Activated naive CD4-positive, alpha-beta T cell (primary cell): ENCODE data around the gene GFM1.

Source experiments
- DNase-seq, 4 experiments: peaks; one replicate each; lab custom pipeline; 2025; lab: John Stamatoyannopoulos, UW

The GFM1 gene

DNA sequence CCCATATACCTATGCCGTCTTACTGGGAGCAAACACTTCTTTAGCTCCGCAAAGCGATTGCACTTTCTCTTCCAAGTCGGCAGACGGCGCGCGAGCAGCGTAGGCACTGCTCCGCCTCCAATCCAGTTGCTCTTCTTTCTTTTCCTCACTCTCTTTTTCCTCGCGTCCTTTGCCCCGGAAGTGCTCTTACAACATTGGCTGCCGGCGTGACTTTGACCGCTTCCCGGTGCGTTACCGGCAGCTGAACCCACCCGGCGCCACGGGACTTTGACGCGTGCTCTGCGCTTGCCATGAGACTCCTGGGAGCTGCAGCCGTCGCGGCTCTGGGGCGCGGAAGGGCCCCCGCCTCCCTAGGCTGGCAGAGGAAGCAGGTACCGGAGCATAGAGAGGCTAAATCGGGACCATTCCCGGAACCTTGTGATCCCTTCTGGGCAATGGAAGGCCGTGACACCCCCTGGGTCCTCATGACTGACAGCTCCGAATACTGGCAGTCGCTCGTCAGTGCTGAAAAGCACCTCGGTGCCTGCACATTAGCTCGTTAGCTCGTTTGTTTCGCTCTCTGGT is at the start of gene GFM1:
Gene GFM1, plus strand, starts transcription at position 183 of the 564 bp plus-strand sequence. Its CDS starts 108 bp downstream, at position 291.
- peak; percentile 58 to 76 (median 68) for DNase-seq

DNA sequence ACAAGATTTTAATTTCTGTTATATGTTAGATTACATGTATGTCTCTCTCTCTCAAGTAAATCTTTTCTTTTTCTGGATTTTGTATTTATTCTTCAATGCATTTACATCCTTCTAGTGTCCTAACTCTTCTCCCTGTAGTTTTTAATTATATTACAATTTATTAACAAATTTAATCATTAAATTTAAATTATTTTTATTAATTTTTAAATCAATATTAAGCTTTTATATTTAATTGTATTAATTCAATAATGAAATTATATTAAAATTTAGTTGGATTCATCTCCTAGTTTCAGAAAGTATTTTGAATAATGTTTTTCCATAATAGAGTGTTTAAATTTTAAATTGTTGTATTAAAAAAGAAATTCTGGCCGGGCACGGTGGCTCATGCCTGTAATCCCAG is 43.5 kb upstream of the GFM1 start:
- no peak for DNase-seq

DNA sequence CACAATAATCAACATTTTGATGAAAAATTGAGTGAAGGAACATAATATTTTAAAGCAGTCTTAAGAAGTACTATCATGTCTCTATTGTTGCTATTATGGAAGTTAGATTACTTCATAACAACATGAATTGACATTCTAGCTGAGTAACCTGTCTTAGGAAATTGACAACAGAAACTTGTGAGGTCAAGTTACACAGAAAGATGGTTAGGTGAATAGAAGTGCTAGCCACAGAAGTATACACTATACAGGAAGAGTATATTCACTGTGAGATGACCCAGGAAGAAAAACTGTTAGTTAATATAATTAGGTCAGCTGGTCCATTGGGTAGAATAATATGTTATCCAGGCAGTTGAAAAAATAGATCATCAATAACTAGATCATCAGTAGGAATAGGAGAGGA is 42.1 kb upstream of the GFM1 start:
- no peak for DNase-seq

DNA sequence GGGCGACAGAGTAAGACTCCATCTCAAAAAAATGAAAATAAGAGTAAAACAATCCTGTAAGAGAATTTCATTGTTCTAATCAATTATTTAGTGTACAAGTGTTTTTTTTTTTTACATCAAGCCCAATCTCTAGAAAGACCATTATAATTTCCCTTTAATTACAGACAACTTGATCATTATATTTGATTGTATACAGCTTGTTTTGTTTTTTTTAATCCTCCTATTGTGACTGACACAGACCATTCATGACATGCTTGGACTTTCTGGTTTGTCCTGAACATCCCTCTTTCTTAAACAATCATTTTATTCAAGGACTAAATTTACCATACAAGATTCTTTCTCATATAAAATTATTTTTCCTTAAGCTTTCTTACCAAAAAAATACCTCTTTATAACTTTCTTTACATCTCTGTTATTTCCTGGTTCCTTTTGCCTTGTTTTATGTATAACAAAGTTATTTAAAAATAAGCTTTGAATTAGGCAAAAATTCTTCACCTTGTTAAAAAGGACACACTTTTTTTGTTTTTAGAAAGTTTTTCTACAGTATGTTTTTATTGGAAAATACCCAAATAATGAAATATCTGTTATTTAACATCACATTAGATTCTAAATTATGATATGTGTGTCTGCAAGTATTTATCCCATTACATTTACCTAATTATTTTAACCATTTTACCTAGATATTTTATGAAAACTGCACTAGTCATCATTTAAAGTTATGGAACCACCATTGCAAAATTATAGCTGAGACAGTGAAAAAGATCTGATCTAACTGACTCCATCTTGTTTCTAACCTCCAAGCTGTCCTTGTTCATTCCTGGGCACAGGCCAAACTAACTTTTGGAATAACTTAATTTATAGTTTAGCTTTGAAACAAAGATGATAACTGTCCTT is 26.1 kb upstream of the GFM1 start:
- DNase-seq: no peak

DNA sequence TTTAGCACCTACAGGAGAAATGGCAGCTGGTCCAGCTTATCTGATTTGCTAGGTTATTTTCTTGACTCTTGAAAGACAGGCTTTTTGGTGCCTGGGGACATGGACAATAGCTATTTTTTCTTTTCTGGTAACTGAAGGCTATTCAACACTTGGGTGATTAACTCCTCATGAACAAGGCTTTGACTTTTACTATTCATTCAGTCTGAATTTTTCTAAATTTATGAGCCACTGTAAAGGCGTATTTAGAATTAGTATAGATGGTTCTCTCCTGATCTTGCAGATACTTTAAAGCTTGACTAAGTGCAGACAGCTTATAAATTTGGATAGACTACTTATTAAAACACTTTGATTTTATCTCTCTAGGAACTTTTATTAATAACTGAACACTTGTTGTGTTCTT is 18.4 kb upstream of the GFM1 start:
- DNase-seq: no peak

DNA sequence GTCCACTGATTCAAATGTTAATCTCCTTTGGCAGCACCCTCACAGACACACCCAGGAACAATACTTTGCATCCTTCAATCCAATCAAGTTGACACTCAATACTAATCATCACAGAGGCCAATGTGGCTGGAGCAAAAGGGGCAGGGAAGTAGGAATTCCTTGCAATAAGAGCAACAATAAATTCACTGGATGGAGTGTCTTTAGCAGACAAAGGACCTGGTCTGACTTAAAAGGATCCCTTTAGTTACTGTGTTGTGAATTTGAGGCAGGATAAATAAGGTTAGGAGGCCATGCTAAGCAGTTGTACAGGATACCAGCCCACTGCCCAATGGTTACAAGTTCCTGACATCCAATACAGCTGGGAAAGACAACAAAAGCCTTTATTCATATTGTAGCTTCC is 12.3 kb upstream of the GFM1 start:
- DNase-seq: no peak

DNA sequence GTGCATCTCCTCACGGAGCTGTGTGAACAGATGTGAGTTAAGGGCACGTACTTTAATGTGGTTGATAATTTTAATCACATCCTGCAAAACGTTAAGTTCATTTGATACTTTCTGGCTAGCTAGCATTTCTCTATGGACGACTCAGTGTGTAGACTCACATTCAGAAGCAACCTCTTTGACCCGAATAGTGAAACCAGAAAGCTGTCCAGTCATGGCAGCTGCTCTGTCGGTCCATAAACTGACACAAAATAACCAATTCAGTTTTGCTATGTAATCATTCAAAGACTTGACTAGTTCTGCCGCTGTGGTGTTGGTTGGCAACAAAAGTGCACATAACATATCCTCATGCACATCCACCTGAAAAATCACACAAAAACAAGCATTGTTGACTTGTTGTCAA is 3.7 kb upstream of the GFM1 start:
- no peak for DNase-seq

DNA sequence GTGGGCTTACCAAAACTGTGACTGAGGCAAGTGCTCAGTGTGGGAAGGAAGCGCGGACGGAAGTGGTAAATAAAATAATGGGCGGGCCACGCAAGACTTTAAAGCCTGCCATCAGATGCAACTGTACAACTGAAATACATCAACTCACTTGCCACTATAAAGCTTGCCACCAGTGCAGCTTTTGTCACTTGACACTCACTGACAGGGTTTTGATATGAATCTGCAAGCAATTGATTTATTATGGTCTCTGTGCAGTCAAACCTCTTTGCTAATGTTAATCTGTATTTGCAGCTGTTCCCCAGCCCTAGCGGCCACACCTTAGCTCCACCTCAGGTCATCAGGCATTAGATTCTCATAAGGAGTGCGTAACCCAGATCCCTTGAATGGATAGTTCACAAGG is 2.3 kb upstream of the GFM1 start:
- DNase-seq: no peak

DNA sequence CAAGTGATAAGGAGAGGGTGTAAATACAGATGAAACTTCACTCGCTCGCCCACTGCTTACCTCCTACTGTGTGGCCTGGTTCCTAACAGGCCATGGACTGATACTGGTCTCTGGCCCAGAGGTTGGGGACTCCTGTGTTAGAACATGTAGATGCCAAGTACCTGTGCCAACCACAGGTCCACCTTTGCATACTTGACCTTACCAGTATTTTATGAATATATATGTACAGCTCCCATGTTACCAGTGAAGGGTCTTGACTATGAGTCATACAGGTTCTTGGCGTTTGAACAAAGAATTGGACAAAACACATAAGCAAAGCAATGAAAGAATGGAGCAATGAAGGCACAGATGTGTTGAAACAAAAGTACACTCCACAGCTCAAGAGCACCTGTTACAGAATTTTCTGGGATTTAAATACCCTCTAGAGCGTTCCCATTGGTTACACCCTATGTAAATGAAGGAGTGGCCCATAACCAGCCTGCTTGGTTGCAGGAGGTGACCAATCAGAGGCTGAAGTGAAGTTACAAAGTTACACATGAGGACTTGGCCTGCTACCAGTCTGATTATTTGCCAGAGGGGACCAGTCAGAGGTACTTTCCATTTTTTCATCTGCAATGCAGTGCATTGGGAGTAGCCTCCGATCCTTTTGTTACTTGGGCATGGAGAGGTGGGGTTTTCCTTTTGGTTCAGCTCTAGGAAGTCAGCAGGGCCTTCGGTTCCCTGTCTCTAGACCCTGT is 1.7 kb upstream of the GFM1 start:
- no peak for DNase-seq

DNA sequence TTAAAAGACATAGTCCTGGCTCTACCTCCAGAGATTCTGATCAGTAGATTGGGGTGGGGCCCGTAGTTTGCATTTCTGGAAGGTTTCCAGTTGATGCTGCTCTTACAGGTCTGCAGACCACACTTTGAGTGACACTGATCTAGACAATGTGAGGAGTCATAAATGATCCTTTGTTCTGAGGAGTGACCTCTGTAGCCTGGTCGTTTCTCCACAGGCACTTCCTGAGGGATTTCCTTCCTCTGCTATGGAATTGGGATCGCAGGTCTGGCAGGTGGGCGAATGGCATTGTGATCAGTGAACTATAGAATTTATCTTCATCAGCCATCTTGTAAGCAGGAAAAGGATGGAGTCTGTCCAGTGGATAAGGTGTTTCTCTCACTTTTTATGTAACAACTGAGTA is 5.5 kb downstream of the GFM1 start:
- no peak for DNase-seq

DNA sequence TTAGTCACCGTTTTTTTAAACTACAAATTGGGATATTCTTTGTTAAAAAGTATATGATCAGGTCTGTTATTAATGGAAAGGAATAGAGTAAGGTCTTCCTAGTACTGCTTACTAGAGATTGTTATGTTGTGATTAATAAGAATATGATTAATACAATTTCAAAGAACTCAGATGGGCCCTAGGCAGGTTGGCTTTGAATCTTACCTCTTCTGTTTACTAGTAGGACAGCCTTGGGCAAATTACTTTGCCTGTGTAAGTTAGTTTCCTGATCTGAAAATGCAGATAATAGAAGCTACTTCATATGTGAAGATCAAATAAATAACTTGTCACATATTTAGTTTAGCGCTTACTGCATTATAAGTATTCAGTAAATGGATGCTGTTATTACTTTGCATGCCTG is 6.9 kb downstream of the GFM1 start:
- no peak for DNase-seq

DNA sequence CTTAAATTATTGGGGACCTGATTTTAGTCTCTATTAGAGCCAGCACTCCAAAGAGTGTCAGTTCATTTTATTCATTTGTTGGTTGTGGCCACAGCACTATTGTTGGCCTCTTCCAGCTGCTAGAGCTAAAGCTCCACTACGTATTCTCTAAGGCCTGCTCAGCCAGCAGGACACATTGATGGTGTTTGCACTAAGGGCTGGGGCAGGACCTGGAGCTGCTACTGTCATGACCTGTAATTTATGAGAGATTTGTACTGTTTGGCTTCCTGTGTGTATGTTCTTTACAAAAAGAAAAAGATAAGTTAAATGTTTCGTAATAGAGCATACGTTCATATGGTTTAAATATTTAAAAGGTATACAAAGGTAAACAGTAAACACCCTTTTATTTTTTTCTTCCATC is 8.1 kb downstream of the GFM1 start:
- no peak for DNase-seq

DNA sequence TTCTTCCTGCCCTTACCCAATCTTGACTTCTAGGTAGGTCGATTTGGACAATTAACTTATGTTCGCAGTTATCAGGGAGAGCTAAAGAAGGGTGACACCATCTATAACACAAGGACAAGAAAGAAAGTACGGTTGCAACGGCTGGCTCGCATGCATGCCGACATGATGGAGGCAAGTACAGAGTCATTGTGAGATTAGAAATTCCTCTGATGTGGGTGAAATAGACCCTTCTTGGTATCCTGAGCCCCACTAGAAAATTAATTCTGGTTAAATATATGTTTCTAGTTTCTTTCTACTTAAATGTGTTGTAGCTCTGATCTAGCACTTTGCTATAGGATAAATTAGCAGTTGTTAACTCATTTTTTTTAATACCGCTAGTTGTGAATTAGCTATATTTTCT is 14.6 kb downstream of the GFM1 start:
- no peak for DNase-seq

DNA sequence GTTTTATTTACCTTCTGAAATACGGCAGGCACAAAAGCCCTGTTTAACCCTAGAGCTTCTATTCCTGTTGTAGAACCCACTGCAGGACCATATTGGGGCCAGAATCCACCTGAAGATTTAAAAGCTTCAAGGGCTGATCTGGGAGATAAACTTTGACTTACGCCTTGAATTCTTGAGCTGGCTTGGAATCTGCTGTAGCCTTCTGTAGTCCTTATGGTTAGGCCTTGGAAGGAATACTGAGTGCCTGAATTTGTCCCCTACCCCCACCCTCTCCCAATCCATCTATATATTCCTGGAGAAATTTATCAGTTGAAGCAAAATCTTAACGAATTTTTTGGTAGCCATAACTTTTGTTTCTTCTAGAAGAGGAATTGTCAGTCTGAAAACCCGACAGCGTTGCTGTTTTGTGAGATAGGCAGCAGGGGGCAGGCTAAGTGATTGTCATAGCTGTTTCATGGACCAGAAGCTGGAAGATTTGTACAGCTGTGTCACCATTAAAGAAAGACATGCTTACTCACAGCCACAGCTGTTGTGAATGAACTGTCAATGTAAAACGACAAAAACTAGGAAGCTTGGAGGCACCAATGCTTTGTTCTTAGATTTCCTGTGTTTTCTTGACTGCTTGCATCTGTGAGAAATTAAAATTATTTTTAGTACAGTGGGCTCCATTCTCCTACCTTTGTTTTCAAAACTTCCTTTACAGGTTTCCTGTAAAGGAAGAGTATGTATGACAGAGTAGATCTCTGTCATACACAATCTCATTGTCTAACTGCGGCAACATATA is 15.3 kb downstream of the GFM1 start:
- peak in 2 of 4 experiments; percentile 2 to 8 for DNase-seq

DNA sequence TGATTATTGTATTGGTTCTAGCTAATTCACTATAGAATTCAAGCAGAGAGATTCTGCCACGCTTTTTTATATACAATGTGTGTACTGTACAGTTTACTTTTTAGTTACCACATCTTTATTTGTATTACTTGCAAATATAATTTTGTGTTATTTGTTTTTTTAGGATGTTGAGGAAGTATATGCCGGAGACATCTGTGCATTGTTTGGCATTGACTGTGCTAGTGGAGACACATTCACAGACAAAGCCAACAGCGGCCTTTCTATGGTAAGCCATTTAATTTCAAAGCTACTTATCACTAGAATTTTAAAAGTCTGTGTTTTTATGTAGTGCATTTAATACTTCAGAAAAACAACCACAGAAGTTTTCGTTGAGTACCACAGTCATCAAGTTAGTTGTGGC is 16.4 kb downstream of the GFM1 start:
- DNase-seq: no peak

DNA sequence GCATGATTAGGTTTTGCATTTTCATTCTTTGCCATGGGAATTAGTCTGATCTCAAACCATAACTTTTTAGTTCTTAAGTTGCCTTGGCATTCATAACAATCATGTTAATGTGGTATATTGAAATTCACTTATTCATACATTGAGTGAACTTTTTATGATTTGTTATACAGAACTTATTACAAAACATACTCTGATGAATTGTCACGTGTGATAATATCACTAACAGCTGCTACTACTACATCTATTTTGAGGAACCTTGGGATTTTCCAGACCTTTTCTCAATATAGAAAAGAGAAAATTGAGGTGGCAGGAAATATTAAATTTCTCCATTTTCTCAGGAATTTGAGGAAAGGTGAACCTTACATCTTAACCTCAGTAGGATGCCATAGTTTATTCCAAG is 18.9 kb downstream of the GFM1 start:
- DNase-seq: no peak

DNA sequence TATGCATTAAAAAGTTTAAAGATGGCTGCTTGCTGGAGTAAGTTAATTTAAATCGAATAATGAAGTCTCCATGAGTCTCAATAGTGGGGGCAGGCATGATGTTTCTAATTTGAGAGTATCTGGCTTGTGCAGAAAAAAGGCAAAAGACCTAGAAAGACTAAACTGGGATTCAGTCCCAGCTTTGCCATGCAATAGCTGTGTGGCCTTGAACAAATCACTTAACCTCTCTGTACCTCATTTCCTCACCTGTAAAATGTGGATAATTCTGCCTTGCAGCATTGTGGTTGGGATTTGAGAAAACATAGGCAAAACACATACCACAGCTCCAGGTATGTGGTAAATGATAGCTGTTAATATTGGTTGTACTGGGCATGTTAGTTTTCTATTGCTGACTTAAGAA is 19.5 kb downstream of the GFM1 start:
- no peak for DNase-seq

DNA sequence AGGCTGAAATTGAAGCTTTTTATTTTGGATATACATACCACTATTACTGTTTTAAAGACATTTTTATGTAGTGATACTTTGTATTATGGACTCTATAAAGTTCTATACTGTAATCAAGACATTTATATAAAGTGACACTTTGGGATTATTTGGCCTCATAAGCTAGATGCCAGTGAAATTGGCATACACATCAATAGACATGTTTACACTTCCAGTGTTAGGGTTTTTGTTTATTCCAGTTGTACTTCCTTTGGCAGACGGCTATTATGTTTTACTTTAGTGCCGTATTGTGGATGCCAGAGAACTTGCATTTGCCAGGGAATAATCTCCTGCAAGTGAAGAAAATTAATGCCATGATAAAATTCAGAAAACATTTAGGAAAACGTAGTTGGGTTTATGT is 22.1 kb downstream of the GFM1 start:
- DNase-seq: no peak

DNA sequence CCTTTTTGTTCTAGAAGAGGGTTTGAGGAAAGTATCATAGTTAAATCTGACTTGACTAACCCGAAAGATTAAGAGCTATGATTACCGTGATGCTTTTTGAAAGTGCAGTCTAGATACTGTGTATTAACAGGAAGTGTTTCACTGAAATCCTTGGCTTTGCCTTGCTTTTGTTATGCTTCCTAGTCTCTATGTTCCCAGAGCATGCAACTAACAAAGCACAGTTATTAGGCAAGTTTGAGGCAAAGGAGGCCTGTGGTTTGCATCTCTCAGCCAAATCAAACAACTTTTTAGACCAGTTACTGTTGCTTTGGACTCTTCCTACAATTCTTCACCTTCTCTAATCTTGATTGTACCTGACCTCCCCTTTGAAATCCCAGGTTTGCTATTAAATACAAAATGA is 24.2 kb downstream of the GFM1 start:
- no peak for DNase-seq

DNA sequence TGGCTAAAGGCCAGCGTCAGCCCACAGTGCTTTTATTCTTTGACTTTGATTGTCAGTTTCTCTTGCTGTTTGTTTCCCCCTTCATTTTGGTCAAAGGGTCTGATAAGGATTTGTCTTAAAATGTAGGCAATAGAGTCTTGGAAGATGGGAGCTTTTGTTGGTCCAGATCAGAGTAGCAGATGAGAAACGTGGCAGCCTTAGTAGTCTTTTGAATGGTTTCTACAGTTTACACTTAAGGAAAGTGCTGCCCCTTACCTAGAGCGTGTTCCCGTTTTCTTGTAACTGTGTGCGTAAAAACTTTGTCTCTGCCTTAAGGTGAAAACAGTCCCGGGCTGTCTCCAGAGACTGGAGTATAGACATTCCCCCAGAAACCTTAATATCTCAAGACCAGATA is 27.5 kb downstream of the GFM1 start:
- DNase-seq: no peak

DNA sequence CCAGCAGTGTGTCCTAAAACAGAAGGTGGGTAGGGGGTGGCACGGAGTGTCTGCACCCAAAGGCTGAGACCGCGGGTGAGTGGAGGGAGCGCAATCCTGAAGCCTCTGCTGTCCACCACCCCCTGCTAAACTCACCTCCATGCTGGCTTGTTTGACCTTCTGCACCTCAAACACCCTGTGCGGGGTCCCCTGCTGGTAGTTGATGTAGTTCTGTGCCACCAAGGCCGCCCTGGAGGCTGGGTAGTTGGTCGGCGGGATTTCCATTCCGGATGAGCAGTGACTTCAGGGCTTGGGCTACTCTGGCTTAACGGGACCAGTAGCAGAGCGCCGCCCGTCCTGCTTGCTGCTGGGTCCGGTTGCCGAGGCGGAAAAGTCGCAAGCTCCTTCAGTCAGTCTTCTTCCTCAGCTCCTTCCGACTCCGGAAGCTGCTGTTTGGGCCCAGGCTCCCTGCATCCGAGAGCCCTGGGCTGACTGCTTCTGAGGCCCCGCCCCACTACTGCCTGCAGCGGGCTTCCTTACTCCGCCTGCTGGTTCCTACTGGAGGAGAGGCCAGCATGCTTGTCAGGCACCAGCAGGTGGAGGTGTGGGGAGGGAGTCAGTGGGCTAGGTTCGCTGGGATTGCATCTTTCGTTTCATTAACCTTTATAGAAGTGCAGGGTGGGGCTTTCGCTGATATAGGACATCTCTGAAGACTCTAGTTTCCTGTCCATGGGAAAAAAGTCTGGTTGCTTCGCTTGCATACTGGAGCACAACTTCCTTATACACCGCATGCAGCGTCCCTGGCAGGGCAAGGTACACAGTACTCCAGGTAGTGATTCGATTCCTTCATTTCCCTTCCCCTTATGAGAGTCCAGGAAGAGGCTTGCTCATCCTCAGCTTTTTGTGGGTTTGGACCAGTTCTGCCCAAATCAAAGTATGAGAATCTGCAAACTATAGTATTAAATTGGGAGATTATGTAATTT is 28.2 kb downstream of the GFM1 start, which contains the start of gene LXN:
Gene LXN, minus strand, starts transcription at position 434 of the 962 bp plus-strand sequence. Its CDS starts 170 bp downstream, at position 264.
- peak; percentile 18 to 60 (median 36) for DNase-seq
